Uterus (tissue), 4 donors: Measurements from ENCODE around the gene ILF3. TPM values are rescaled to one million over a fixed set of nuclear protein-coding genes. Genes with fewer than 3 reads are reported as not detected.

Source experiments
- DNase-seq, 2 donors: peaks; one replicate each; pipeline ENCODE4 v3.0.0-alpha.2; 2019 to 2020
- H3K27ac ChIP-seq, 2 donors: fragments of 200-600 bp; sonication (generic); 1 replicate in 1 of 2; 2 replicates in 1 of 2; pipeline ENCODE4 v1.5.1; 2016 to 2018
- H3K27me3 ChIP-seq, 2 donors: fragments of 200-600 bp; sonication (generic); one replicate each; pipeline ENCODE4 v1.5.1; 2018 to 2019; ENCODE audit warnings: control low read depth in 1 of 2
- H3K36me3 ChIP-seq, 2 donors: fragments of 200-600 bp; sonication (generic); one replicate each; pipeline ENCODE4 v1.5.1; 2019; ENCODE audit warnings: control low read depth in 1 of 2
- H3K4me1 ChIP-seq, 2 donors: fragments of 200-600 bp; sonication (generic); one replicate each; pipeline ENCODE4 v1.5.1; 2018 to 2019; ENCODE audit warnings: control low read depth in 1 of 2
- H3K4me3 ChIP-seq, 2 donors: fragments of 200-600 bp; sonication (generic); 1 replicate in 1 of 2; 2 replicates in 1 of 2; pipeline ENCODE4 v1.5.1; 2018 to 2019; ENCODE audit warnings: mild to moderate bottlenecking in 1 of 2
- H3K9me3 ChIP-seq, 2 donors: fragments of 200-600 bp; sonication (generic); one replicate each; pipeline ENCODE4 v1.5.1; 2019; ENCODE audit warnings: control low read depth in 1 of 2
- POLR2A ChIP-seq, 2 donors: fragments of 450-650 bp; IDR thresholded peaks; one replicate each; pipeline ENCODE4 v1.6.1; 2016; ENCODE audit warnings: antibody characterized with exemption in 2 of 2, mild to moderate bottlenecking in 1 of 2, moderate library complexity in 1 of 2
- intact Hi-C: fragments of 100-400 bp; cut with DNase I; formaldehyde crosslinking; loops from one replicate; pipeline ENCODE4 v1.15.1; 2023; ENCODE audit warnings: low total_unique reads
- total RNA-seq, 4 donors: library from RNA; depleted of rRNA in 3 of 4; stranded (reverse); fragments of >200 nt in 3 of 4; gene quantifications; one replicate each; pipeline versions ENCODE4 v1.1.0 to v1.2.4, GENCODE V29; 2014 to 2023
- TF ChIP-seq, protein P1 (sequence below), 4 experiments: fragments of 200-600 bp in 2 of 4; fragments of 450-650 bp in 2 of 4; sonication (generic) in 2 of 4; IDR thresholded peaks; one replicate each; pipeline ENCODE4 v1.5.1; 2016 to 2019; ENCODE audit warnings: antibody characterized with exemption in 4 of 4, mild to moderate bottlenecking in 2 of 4, moderate library complexity in 1 of 4
- donor health status: DM: yes; HTN: yes; CAD: no.

Gene ILF3
- total RNA-seq, 4 donors from 2014 or later = 57.1 to 282 (median 138) TPM

DNA sequence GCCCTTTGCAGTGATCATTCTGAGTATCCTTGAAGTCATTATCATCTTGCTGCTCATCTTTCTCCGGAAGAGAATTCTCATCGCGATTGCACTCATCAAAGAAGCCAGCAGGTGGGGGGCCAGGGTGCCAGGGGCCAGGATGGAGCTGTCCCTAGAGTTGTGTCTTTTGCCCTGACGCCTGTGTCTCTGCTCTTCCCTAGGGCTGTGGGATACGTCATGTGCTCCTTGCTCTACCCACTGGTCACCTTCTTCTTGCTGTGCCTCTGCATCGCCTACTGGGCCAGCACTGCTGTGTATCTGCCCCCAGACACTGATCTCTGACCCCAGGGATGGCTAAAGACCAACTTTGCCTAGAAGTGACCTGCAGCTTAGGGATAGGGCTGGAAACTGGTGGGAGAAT is 19.2 kb upstream of the ILF3 start:
- Histone ChIP-seq H3K4me3 (no peak overlapping the region), H3K27me3 (no peaks in the 10 kb centered on the region), H3K36me3 (no peaks in the 10 kb centered on the region), H3K9me3 (no peaks in the 10 kb centered on the region), H3K27ac (no peak overlapping the region), H3K4me1 (no peaks in the 10 kb centered on the region)
- intact Hi-C loops = no loop called here
- TF ChIP-seq, protein P1, sequence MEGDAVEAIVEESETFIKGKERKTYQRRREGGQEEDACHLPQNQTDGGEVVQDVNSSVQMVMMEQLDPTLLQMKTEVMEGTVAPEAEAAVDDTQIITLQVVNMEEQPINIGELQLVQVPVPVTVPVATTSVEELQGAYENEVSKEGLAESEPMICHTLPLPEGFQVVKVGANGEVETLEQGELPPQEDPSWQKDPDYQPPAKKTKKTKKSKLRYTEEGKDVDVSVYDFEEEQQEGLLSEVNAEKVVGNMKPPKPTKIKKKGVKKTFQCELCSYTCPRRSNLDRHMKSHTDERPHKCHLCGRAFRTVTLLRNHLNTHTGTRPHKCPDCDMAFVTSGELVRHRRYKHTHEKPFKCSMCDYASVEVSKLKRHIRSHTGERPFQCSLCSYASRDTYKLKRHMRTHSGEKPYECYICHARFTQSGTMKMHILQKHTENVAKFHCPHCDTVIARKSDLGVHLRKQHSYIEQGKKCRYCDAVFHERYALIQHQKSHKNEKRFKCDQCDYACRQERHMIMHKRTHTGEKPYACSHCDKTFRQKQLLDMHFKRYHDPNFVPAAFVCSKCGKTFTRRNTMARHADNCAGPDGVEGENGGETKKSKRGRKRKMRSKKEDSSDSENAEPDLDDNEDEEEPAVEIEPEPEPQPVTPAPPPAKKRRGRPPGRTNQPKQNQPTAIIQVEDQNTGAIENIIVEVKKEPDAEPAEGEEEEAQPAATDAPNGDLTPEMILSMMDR (IDR thresholded peaks at IDR 0.05) = no peak
- no peak for TF ChIP-seq POLR2A (IDR thresholded peaks at IDR 0.05)
- no peak for DNase-seq

DNA sequence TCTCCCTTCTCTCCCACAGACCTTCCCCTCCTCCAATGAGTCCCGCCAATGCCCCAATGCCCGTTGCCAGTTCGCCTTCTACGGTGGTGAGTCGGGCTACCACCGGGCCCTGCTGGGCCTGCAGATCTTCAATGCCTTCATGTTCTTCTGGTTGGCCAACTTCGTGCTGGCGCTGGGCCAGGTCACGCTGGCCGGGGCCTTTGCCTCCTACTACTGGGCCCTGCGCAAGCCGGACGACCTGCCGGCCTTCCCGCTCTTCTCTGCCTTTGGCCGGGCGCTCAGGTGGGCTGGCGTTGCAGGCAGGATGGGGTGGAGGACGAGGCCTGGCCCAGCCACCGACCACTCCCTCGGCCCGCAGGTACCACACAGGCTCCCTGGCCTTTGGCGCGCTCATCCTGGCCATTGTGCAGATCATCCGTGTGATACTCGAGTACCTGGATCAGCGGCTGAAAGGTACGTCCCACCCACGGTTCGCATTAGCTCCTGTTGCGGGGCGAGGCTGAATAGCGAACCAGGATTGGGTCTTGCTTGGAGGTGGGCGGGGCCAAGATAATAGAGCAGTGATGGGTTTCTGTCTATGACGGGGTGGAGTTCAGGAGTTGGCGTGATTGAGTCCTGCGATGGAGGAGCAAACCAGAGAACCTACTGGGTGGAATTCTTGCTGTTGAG is 17.7 kb upstream of the ILF3 start:
- Histone ChIP-seq H3K4me3 (no peak overlapping the region), H3K9me3 (no peaks in the 10 kb centered on the region), H3K36me3 (no peaks in the 10 kb centered on the region), H3K27me3 (no peaks in the 10 kb centered on the region), H3K4me1 (no peaks in the 10 kb centered on the region), H3K27ac (no peak overlapping the region)
- no peak for TF ChIP-seq POLR2A (IDR thresholded peaks at IDR 0.05)
- TF ChIP-seq, protein P1 (IDR thresholded peaks at IDR 0.05) = no peak
- intact Hi-C loops = no loop called here
- no peak for DNase-seq

DNA sequence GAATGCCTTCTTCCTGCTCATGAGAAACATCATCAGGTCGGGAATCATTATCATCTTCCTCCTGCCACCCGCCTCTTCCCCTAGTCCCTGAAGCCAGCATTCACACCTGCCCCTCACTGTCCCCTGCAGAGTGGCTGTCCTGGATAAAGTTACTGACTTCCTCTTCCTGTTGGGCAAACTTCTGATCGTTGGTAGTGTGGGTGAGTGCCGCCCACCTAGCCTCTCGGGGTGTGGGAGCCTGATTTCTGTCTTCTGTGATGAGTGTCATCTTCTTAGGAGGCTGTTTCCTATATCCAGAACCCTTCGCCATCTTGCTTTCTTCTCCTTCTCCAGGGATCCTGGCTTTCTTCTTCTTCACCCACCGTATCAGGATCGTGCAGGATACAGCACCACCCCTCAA is 16.3 kb upstream of the ILF3 start:
- H3K4me3 ChIP-seq = no peak overlapping the region
- no peaks in the 10 kb centered on the region for H3K36me3 ChIP-seq
- TF ChIP-seq, protein P1 (IDR thresholded peaks at IDR 0.05) = no peak
- TF ChIP-seq POLR2A (IDR thresholded peaks at IDR 0.05) = no peak
- no peaks in the 10 kb centered on the region for H3K9me3 ChIP-seq
- no peaks in the 10 kb centered on the region for H3K4me1 ChIP-seq
- no peak for DNase-seq
- H3K27ac ChIP-seq = no peak overlapping the region
- intact Hi-C loops = no loop called here
- no peaks in the 10 kb centered on the region for H3K27me3 ChIP-seq

DNA sequence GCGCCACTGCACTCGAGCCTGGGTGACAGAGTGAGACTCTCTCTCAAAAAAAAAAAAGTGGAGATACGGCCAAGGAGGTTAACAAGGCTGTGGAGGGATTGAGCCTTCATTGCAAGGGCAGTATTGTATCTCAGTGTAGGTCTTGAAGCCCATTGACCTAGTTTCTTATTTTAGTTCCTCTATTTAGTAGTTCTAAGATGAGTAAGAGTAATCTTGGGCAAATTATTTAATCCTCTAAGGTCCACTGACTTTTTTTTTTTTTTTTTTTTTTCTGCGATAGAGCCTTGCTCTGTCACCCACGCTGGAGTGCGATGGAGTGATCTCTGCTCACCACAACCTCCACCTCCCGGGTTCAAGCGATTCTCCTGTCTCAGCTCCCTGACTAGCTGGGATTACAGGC is 14.3 kb upstream of the ILF3 start:
- Histone ChIP-seq H3K4me1 (peaks cover 0 to 5% of the 10 kb centered on the region in 2 donors), H3K36me3 (no peaks in the 10 kb centered on the region), H3K9me3 (no peaks in the 10 kb centered on the region), H3K27me3 (no peaks in the 10 kb centered on the region), H3K4me3 (no peak overlapping the region), H3K27ac (no peak overlapping the region)
- DNase-seq = no peak
- TF ChIP-seq POLR2A (IDR thresholded peaks at IDR 0.05) = no peak
- TF ChIP-seq, protein P1 (IDR thresholded peaks at IDR 0.05) = no peak
- intact Hi-C loops = loop anchor here (5.0 kb wide), 1 partner anchor 58 kb away; no protein-coding TSS in a partner anchor

DNA sequence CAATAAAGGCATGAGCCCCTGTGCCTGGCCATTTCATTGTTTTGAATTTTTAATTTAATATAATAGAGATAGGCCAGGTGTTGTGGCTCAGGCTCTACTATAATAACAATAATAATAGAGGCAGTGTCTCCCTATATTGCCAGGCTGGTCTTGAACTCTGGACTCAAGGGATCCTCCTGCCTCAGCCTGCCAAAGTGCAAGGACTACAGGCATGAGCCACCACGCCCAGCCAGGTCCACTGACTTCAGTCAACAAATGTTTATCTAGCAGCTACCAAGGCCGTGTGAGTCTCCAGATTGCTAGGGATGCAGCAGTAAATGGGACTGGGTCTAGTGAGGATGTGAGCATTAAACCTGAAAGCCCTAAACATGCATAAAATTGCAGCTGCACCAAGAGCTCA is 13.8 kb upstream of the ILF3 start:
- no peak for DNase-seq
- intact Hi-C loops = loop anchor here (5.0 kb wide), 1 partner anchor 58 kb away; no protein-coding TSS in a partner anchor
- peaks cover 0 to 5% of the 10 kb centered on the region in 2 donors for H3K4me1 ChIP-seq
- no peak overlapping the region for H3K4me3 ChIP-seq
- no peaks in the 10 kb centered on the region for H3K9me3 ChIP-seq
- no peak for TF ChIP-seq POLR2A (IDR thresholded peaks at IDR 0.05)
- TF ChIP-seq, protein P1 (IDR thresholded peaks at IDR 0.05) = no peak
- no peaks in the 10 kb centered on the region for H3K36me3 ChIP-seq
- no peak overlapping the region for H3K27ac ChIP-seq
- no peaks in the 10 kb centered on the region for H3K27me3 ChIP-seq
